HG03066 (cell line): ENCODE results near the gene CDHR5.

ENCODE experiments used
- ATAC-seq: cut with Tn5 transposase; IDR thresholded peaks from one replicate; pipeline ENCODE4 v1.9.1; 2021; ENCODE audit warnings: low read depth; ENCODE audit not compliant: unreplicated experiment

Gene CDHR5

DNA sequence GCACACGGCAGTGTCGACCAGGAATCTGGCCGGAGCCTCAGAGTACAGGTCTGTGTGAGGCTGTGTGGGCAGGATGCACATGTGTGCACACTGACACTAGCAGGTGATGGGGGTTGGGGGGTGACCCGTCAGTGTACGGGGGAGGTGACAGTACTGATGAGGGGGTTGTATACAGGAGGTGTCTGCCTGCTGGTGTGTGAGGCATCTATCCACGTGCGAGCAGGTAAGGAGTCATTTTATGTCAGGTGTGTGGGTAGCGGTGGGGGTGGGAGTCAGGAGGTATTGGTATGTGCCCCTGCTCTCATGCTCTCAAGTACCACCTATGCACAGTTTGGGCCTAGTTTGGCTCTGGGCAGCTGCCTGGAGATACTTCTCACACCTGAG lies 53.0 kb downstream of the CDHR5 start:
- ATAC-seq = no peak

- no peak for ATAC-seq
Measured at GRCh38 chr11:569158-569885, 55.4 kb downstream of the CDHR5 start.

DNA sequence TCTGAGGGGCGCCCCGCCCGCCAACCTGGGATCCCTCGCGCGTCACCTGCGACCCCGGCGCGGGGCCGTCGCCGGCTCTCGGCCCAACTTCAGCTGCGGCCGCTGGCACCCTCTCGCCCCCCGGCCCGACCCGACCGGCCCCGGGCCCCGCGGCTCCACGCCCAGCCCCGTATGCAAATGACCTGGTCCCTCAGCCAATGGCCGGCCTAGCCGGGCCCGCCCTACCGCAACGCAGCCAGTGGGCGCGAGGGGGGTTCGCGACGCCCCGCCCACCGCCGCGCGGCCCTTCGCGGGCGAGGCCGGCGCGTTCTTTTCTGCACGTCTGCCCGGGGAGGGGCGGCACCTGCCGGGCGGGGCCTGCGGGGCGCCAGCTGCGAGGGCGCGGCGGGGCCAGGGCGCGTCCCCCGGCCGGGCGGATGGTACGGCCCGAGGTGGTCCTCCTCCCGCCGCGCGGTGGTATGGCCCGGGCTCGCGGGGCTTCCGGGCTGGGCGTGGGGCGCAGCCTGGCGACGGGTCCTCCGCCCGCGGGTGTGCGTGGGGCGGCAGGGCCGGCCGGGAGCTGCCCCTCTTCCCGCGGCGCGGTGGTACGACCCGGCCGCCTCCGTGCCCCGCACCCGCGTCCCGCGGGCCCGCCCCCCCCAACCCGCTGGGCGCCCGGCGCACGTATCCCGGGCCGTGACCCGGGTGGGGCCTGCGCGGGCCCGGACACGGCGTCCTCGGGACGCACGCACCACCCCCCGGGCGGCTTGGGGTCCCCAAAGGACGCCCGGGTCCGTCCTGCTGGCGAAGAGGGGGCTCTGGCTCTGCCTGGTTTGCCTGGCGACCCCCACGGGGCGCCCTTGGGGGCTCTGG lies 56.2 kb downstream of the CDHR5 start:
- ATAC-seq = peak; percentile 84

- peak; percentile 5 for ATAC-seq
Measured at GRCh38 chr11:567629-568292, 57.0 kb downstream of the CDHR5 start.

DNA sequence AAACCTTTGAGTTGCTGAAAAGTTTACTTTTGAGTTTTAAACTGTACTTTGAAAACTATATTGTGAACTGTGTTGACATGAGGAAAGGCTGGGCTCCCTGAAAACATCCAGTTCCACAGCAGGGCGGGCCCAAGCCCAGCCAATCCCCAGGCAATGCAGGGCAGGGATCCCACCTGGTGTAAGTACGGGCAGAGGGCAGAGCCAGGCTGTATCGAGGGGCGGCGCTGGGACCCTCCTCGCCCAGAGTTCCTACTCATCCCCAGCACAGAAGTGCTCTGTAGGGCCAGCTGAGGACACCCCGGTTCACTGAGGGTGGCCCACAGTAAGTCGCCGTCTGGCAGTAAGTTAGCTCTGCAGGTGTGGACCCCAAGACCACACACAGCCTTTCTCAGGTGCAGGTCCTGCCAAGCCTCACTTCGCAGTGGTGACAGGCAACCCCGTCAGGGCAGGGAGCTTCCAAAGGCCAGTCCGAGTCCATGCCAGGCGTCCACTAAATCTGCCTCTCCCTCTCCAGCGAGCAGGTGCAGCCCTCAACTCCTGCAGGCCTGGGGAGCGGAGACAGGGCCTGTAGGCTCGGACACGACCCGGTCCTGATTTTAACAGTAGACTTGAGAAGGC lies 57.6 kb downstream of the CDHR5 start:
- ATAC-seq = no peak
